ENCODE data around the gene POU3F3. TPM values are rescaled to one million over a fixed set of nuclear protein-coding genes. Genes with fewer than 3 reads are reported as not detected.

The POU3F3 gene
- total RNA-seq, 4 donors from 2014 or later, result 0.20 to 25.6 (median 13.5) TPM; not detected in 1

DNA sequence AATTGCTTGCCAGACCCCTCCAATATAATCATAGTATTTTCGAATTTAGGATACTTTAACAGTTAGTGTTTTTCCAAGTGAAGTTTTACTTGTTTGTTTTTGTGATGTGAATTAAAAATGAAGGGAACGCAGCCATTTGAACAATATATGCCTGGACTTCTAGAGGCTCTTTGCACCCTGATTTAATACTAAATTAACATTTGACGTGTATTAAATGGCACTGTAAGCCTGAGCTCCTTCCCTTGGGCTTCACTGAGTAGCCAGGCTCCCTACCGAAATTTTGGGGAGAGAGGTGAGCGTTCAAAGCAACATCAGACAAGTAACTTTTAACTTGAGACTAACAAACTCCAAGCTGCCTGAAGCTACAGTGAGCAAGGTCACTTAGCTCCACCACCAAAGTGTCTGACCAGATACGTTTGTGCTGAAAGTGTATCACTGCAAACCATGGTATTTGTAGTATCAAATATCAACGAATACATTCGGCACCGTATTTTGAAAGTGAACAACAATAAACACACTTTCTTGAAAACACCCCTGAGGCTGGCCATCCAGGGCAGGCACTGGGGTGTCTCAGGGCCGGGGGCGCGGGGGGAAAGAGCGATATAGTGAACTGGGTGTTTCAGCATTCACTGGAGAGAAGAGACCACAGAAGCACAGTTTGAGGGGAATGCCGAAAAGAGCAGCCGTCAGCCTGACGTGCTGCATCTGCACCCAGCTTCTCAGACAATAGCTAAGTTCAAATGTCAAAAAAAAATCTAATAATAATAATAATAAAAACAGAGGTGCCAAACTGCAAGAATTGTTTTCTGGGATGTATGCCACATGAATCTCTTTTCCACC lies 7.7 kb upstream of the POU3F3 start:
- Histone ChIP-seq H3K27me3 (peaks cover 100% of the 10 kb centered on the region), H3K36me3 (no peaks in the 10 kb centered on the region), H3K4me1 (peaks cover 0 to 39% (median 8%) of the 10 kb centered on the region in 3 donors), H3K27ac (peak overlapping the region in 1 of 4 donors; percentile 66), H3K9me3 (no peaks in the 10 kb centered on the region), H3K4me3 (peak overlapping the region in 1 of 2 donors; percentile 43)
- ATAC-seq, result no peak
- 5 to 20% methylated on average over 11 to 14 of the region's 16 CpGs for WGBS, 2 donors (ENCODE audit: low coverage in 1 of 2)
- TF ChIP-seq, protein P1, sequence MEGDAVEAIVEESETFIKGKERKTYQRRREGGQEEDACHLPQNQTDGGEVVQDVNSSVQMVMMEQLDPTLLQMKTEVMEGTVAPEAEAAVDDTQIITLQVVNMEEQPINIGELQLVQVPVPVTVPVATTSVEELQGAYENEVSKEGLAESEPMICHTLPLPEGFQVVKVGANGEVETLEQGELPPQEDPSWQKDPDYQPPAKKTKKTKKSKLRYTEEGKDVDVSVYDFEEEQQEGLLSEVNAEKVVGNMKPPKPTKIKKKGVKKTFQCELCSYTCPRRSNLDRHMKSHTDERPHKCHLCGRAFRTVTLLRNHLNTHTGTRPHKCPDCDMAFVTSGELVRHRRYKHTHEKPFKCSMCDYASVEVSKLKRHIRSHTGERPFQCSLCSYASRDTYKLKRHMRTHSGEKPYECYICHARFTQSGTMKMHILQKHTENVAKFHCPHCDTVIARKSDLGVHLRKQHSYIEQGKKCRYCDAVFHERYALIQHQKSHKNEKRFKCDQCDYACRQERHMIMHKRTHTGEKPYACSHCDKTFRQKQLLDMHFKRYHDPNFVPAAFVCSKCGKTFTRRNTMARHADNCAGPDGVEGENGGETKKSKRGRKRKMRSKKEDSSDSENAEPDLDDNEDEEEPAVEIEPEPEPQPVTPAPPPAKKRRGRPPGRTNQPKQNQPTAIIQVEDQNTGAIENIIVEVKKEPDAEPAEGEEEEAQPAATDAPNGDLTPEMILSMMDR (IDR thresholded peaks at IDR 0.05), result no peak
- TF ChIP-seq EP300 (IDR thresholded peaks at IDR 0.05) (no peak), POLR2AphosphoS5 (IDR thresholded peaks at IDR 0.05) (no peak)

DNA sequence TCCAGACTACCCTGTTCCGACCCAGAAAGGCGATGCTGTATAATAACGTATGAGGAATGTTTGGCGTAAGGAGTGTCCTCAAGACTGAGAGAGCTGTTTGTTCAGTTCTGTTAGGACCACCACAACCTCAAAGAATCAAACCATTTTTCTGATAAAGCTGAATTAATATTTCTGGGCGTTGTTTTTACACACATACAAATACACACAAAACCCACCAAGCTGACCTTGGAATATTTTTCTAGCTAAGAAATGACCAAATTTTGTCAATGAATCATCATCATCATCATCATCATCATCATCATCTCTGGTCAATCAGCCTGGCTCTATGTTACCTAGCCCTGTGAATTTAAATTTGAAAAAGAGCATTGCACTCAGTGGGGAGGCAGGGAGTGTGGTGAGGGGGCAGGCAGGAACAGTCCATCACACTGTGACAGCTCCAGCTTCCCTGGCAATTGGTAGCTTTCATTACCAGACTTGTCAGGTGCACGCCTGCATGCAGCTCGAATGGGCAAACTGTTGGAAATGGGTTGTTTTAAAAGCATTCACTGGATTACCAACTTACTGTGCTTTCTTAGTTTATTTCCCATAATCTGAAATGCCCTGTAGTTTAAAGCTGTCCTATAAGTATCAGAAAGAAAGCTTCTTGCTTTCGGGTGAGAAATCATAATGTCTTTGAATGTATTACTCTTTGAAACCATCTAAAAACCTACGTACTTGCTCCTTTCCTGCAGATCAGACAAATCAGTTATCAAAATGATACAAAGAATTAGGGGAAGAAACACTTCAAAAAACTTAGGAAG lies 6.9 kb upstream of the POU3F3 start:
- 10 to 31% methylated on average over 9 of the region's 9 CpGs for whole genome bisulfite sequencing, 2 donors (ENCODE audit: low coverage in 1 of 2)
- no peak for ATAC-seq

GRCh38 chr2:104847586-104848160 lies 6.2 kb upstream of the POU3F3 start:
- no peaks in the 10 kb centered on the region for H3K9me3 ChIP-seq
- ATAC-seq, result no peak
- H3K27ac ChIP-seq, result peak overlapping the region in 1 of 4 donors; percentile 54
- peaks cover 100% of the 10 kb centered on the region for H3K27me3 ChIP-seq
- no peak overlapping the region for H3K4me3 ChIP-seq
- H3K4me1 ChIP-seq, result peaks cover 0 to 44% (median 13%) of the 10 kb centered on the region in 3 donors
- no peak for TF ChIP-seq POLR2A (IDR thresholded peaks at IDR 0.05)
- no peak for TF ChIP-seq EP300 (IDR thresholded peaks at IDR 0.05)
- TF ChIP-seq POLR2AphosphoS5 (IDR thresholded peaks at IDR 0.05), result no peak
- TF ChIP-seq, protein P1 (IDR thresholded peaks at IDR 0.05), result no peak
- H3K36me3 ChIP-seq, result no peaks in the 10 kb centered on the region
- WGBS, 2 donors (ENCODE audit: low coverage in 1 of 2), result 4 to 26% methylated on average over 5 of the region's 5 CpGs

More for the DNA sequence above, 6.9 kb upstream of the POU3F3 start:
- Histone ChIP-seq H3K27me3 (peaks cover 100% of the 10 kb centered on the region), H3K27ac (no peak overlapping the region), H3K36me3 (no peaks in the 10 kb centered on the region), H3K4me3 (no peak overlapping the region), H3K4me1 (peaks cover 0 to 44% (median 8%) of the 10 kb centered on the region in 3 donors), H3K9me3 (no peaks in the 10 kb centered on the region)
- no peak for TF ChIP-seq POLR2AphosphoS5 (IDR thresholded peaks at IDR 0.05)
- no peak for TF ChIP-seq POLR2A (IDR thresholded peaks at IDR 0.05)
- no peak for TF ChIP-seq EP300 (IDR thresholded peaks at IDR 0.05)
- TF ChIP-seq, protein P1 (IDR thresholded peaks at IDR 0.05), result no peak

GRCh38 chr2:104848526-104848925 lies 5.4 kb upstream of the POU3F3 start:
- no peak for ATAC-seq
- no peaks in the 10 kb centered on the region for H3K9me3 ChIP-seq
- WGBS, 2 donors (ENCODE audit: low coverage in 1 of 2), result 13 to 31% methylated on average over 4 of the region's 4 CpGs
- peaks cover 0 to 44% (median 13%) of the 10 kb centered on the region in 3 donors for H3K4me1 ChIP-seq
- peak overlapping the region in 1 of 4 donors; percentile 54 for H3K27ac ChIP-seq
- H3K36me3 ChIP-seq, result no peaks in the 10 kb centered on the region
- H3K27me3 ChIP-seq, result peaks cover 100% of the 10 kb centered on the region
- H3K4me3 ChIP-seq, result no peak overlapping the region
- TF ChIP-seq POLR2AphosphoS5 (IDR thresholded peaks at IDR 0.05) (no peak), EP300 (IDR thresholded peaks at IDR 0.05) (no peak), POLR2A (IDR thresholded peaks at IDR 0.05) (no peak)
- TF ChIP-seq, protein P1 (IDR thresholded peaks at IDR 0.05), result no peak
